Activated T-cell treated with anti-CD3 and anti-CD28 coated beads, Interleukin-2, amount 50 U/mL, for 72 hours (primary cell): ENCODE measurements around the gene MXRA5. TPM values are rescaled to one million over a fixed set of nuclear protein-coding genes. Genes with fewer than 3 reads are reported as not detected.
"Not testable (repeated sequence)": the region's sequence is repeated elsewhere in the genome, so short reads cannot be mapped to it uniquely, and the experiment has no call there.

ENCODE experiments used
- ATAC-seq, 2 donors: fragments of 150-1000 bp; cut with Tn5 transposase; replicated peaks in 1 of 2; 2 replicates each; pipeline ENCODE4 v1.10.0; 2021; ENCODE audit warnings: moderate library complexity in 2 of 2, mild to moderate bottlenecking in 1 of 2
- DNase-seq, 2 donors: peaks; one replicate each; pipeline ENCODE4 v3.0.0; 2021 to 2022; ENCODE audit warnings: mixed read lengths in 1 of 2
- H3K27ac Mint-ChIP-seq: one replicate; pipeline ENCODE4 v1.8.0; 2022; ENCODE audit warnings: mild to moderate bottlenecking, moderate library complexity, mixed read lengths
- H3K27me3 Mint-ChIP-seq: one replicate; pipeline ENCODE4 v1.8.0; 2022; ENCODE audit warnings: low read depth, mixed read lengths
- H3K36me3 Mint-ChIP-seq, 2 donors: one replicate each; pipeline ENCODE4 v1.8.0; 2022; ENCODE audit warnings: mixed read lengths in 2 of 2, mild to moderate bottlenecking in 1 of 2; ENCODE audit not compliant: insufficient read depth in 2 of 2
- H3K4me1 Mint-ChIP-seq: one replicate; pipeline ENCODE4 v1.8.0; 2022; ENCODE audit warnings: low read depth, mixed read lengths
- H3K4me3 Mint-ChIP-seq, 2 donors: one replicate each; pipeline ENCODE4 v1.8.0; 2022; ENCODE audit warnings: mild to moderate bottlenecking in 2 of 2, mixed read lengths in 2 of 2, moderate library complexity in 2 of 2
- H3K9me3 Mint-ChIP-seq, 2 donors: one replicate each; pipeline ENCODE4 v1.8.0; 2022; ENCODE audit warnings: mixed read lengths in 2 of 2
- total RNA-seq, 2 donors: library from RNA; stranded (reverse); gene quantifications; one replicate each; pipeline ENCODE4 v1.2.3, GENCODE V29; 2022

The MXRA5 gene
- total RNA-seq, 2 donors from 2014 or later, result not detected

DNA sequence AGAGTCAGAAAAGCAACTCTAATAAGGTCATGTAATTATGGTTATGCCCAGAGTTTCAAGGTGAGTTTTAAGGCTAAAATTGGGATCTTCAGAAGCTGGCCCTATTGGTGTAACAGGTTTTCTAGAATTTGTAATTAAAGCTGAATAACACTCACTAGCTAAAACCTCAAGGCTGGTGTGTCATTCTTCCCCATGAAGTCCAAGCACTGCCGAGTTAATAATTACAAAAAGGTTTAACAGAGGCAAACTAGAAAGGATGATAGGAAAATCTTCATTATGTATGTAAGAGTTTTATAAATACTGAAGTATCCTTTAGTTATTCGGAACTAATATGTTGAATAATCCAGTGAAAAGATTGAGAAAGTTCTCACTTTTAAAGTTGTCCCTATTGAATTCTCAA, 34.3 kb downstream of the MXRA5 start:
- ATAC-seq (no peak), DNase-seq (no peak)
- H3K4me1 Mint-ChIP-seq, result no peaks in the 10 kb centered on the region
- H3K36me3 Mint-ChIP-seq, result no peaks in the 10 kb centered on the region
- peaks cover 6 to 14% of the 10 kb centered on the region in 2 donors for H3K9me3 Mint-ChIP-seq
- H3K27me3 Mint-ChIP-seq, result no peaks in the 10 kb centered on the region
- H3K4me3 Mint-ChIP-seq, result no peak overlapping the region
- H3K27ac Mint-ChIP-seq, result no peak overlapping the region

DNA sequence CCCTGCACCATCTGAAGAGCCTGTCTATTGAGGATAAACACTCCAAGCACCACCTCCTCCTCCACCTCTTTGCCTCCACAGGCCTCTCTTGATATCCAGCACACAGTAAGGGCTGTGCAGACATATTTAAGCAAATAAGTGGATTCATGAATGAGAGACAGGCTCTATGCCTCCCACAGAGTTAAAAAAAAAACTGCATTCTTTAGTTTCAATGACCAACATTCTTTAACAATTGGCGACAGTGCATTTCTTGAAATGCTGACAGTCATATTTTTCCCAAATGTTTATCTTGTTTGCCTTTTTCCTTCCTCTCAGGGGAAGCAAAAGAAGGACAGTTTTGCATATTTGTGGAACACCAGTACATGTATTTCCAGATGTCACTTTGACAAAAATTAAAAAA, 38.6 kb downstream of the MXRA5 start:
- Mint-ChIP-seq H3K27ac (no peak overlapping the region), H3K9me3 (peaks cover 7 to 12% of the 10 kb centered on the region in 2 donors), H3K4me1 (no peaks in the 10 kb centered on the region), H3K36me3 (no peaks in the 10 kb centered on the region), H3K27me3 (no peaks in the 10 kb centered on the region), H3K4me3 (no peak overlapping the region)
- DNase-seq (no peak), ATAC-seq (no peak)

DNA sequence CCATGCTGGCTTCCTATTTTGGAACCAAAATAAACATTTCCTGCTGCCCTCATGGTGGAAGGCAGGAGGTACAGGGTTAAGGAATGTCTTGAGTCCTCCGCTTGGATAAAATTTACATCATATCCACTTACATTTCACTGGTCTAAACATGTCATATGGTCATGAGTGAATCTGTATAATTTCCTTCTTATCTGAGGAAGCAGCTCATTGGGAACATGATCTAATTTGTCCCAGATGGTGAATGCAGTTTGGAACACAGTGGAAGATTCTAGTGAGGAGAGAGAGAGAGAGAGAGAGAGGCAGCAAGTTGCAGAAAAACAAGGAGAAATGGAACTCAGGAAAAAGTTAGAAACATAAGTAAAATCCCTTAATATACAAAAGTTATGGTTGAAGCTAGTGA, 46.8 kb downstream of the MXRA5 start:
- peaks cover 0 to 2% of the 10 kb centered on the region in 2 donors for H3K9me3 Mint-ChIP-seq
- DNase-seq (no peak), ATAC-seq (no peak)
- H3K4me3 Mint-ChIP-seq, result no peak overlapping the region
- H3K27ac Mint-ChIP-seq, result no peak overlapping the region
- H3K27me3 Mint-ChIP-seq, result no peaks in the 10 kb centered on the region
- no peaks in the 10 kb centered on the region for H3K4me1 Mint-ChIP-seq
- H3K36me3 Mint-ChIP-seq, result peaks cover 0 to 1% of the 10 kb centered on the region in 2 donors

DNA sequence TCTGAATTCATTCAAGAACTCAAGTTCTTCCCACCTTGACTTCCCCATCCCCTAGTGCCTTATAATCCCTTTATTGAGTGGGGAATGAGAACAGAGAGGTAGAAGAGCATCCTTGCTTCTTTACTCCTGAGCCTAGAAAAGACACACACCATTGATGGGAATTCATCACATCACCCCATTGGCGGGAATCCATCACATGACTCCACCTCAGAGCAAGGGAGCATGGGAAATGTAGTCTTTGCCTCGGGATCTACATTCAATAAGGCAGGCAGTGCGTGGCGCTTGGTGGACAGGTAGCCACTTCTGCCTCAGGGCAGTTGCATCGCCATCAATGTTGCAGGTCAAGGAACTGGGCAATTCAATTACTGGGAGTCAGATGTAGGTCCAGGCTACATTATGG, 50.7 kb downstream of the MXRA5 start:
- no peaks in the 10 kb centered on the region for H3K4me1 Mint-ChIP-seq
- no peaks in the 10 kb centered on the region for H3K27me3 Mint-ChIP-seq
- H3K36me3 Mint-ChIP-seq, result no peaks in the 10 kb centered on the region
- H3K27ac Mint-ChIP-seq, result no peak overlapping the region
- DNase-seq (no peak), ATAC-seq (no peak)
- no peak overlapping the region for H3K4me3 Mint-ChIP-seq
- H3K9me3 Mint-ChIP-seq, result peaks cover 0 to 2% of the 10 kb centered on the region in 2 donors

DNA sequence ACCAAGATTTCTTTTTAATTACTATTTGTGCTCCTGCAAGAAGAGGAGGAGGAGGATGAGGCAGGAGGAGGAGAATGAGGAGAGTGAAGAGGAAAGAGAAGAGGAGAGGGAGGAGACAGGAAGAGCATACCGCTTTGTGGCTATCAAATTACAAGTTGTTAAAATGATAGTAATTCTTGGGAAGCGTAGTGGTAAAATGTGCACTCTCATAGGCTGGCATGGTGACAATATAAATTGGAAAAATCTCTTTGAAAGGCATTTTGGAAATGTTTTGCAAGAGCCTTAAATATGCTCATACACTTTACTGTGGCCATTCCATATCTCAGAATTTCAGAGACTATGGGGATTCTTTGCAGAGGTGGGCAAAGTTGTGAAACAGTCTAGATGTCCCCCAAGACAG, 53.2 kb downstream of the MXRA5 start:
- no peak for ATAC-seq
- H3K36me3 Mint-ChIP-seq, result no peaks in the 10 kb centered on the region
- DNase-seq, result no peak
- no peaks in the 10 kb centered on the region for H3K27me3 Mint-ChIP-seq
- H3K4me3 Mint-ChIP-seq, result no peak overlapping the region
- H3K27ac Mint-ChIP-seq, result no peak overlapping the region
- H3K4me1 Mint-ChIP-seq, result no peaks in the 10 kb centered on the region
- peaks cover 0 to 2% of the 10 kb centered on the region in 2 donors for H3K9me3 Mint-ChIP-seq

DNA sequence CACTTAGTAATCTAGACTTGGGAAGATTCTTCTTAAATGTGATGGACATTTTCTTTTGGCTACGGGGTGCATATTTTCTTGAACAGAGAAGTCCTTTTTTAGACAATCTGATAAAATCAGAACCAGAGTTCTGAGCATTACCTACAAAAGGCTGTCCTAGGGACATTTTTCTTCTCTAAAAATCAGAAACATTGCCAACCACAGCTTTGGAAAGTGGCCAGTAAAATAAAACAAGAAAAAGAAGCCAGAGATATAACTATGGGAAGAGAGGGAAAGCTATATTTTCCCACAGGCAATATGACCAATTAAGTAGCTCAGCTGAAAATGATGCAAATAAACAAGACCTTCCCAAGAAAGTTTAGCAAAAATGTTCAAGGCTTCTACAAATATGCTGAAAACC, 55.9 kb downstream of the MXRA5 start:
- ATAC-seq, result no peak
- Mint-ChIP-seq H3K4me1 (no peaks in the 10 kb centered on the region), H3K36me3 (no peaks in the 10 kb centered on the region), H3K4me3 (no peak overlapping the region), H3K27ac (no peak overlapping the region), H3K27me3 (no peaks in the 10 kb centered on the region), H3K9me3 (no peaks in the 10 kb centered on the region)
- DNase-seq, result no peak

DNA sequence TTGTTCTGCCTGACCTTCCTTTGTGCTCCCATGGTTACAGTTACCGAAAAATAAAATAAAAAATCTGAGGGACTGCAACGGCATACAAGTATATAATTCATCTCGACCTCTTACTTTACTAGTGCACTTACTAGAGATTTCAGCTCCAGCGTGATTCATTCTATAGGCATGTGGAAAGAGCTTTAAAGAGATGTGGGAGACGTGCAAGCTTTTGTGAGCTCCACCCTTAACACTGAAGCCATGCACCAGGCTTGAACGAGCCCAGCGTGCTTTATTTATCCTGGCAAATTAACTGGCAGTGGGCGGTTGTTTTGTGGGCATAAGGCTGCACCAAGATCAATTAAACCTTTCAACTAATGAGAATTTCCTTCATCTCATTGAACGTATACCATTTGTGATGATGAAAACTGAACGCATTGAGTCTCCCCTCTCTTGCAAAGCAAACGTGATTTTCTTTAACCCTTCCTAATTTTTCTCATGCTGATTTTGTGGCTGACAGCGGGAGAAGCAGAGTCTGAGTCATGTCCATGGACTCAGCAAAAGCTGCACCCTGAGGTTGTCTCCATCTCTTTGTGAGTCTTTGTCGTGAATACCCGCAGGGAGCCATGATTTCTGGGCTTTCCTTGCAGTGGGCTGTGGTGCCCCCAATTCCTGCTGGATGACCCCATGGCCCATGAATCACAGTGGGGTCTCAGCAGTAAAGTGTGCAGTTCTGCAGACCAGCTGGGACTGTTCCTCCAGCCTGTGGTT, 60.1 kb downstream of the MXRA5 start:
- no peaks in the 10 kb centered on the region for H3K9me3 Mint-ChIP-seq
- no peaks in the 10 kb centered on the region for H3K4me1 Mint-ChIP-seq
- ATAC-seq (no peak), DNase-seq (no peak)
- no peaks in the 10 kb centered on the region for H3K27me3 Mint-ChIP-seq
- H3K27ac Mint-ChIP-seq, result no peak overlapping the region
- H3K4me3 Mint-ChIP-seq, result no peak overlapping the region
- no peaks in the 10 kb centered on the region for H3K36me3 Mint-ChIP-seq

DNA sequence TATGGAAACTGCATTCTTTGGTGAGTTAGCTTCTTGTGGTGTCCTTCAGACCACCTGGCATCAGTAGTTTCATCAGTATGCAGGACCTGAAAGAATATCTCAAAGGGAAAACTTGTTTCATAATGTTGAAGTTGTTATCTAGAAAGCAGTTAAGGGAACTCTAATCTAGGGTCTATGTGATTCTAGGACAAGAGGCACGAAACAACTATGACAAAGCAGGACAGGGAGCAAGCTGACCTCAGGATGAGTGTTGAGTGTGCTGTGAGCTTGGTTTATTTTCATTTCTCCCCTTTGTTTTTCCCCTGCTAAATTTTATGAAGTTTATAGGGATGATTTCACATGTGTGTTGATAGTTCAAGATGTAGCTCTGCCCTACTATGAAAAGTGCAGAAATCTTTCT, 65.7 kb downstream of the MXRA5 start:
- H3K9me3 Mint-ChIP-seq, result peaks cover 2 to 5% of the 10 kb centered on the region in 2 donors
- no peaks in the 10 kb centered on the region for H3K27me3 Mint-ChIP-seq
- no peak for DNase-seq
- H3K36me3 Mint-ChIP-seq, result no peaks in the 10 kb centered on the region
- no peak overlapping the region for H3K27ac Mint-ChIP-seq
- ATAC-seq, result no peak
- H3K4me3 Mint-ChIP-seq, result no peak overlapping the region
- H3K4me1 Mint-ChIP-seq, result no peaks in the 10 kb centered on the region

DNA sequence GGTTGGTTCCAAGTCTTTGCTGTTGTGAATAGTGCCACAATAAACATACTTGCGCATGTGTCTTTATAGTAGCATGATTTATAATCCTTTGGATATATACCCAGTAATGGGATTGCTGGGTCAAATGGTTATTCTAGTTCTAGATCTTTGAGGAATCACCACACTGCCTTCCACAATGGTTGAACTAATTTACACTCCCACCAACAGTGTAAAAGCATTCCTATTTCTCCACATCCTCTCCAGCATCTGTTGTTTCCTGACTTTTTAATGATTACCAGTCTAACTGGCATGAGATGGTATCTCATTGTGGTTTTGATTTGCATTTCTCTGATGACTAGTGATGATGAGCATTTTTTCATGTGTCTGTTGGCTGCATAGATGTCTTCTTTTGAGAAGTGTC, 72.8 kb downstream of the MXRA5 start:
- H3K4me3 Mint-ChIP-seq, H3K9me3 Mint-ChIP-seq, DNase-seq, H3K27ac Mint-ChIP-seq, H3K27me3 Mint-ChIP-seq, H3K36me3 Mint-ChIP-seq, H3K4me1 Mint-ChIP-seq, ATAC-seq: not testable (repeated sequence)

DNA sequence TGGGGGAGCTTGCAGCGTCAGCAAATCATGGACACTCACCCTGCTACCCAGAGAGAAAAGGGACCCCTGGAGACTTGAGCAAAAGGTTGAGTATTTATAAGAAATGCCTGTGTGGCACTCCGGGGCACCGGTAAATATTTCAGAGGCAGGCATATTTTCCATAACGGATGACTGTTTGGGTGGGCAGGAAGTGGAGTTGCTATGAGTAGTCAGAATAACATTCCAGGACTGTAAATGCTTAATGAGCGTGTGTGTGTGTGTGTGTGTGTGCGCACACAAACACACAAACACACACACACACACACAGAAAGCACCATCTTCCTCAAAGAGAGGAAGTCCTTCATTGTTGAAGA, 74.6 kb downstream of the MXRA5 start:
- Mint-ChIP-seq H3K9me3 (peaks cover 0 to 2% of the 10 kb centered on the region in 2 donors), H3K4me1 (no peaks in the 10 kb centered on the region), H3K27me3 (no peaks in the 10 kb centered on the region), H3K27ac (no peak overlapping the region), H3K4me3 (no peak overlapping the region), H3K36me3 (no peaks in the 10 kb centered on the region)
- no peak for DNase-seq
- no peak for ATAC-seq

DNA sequence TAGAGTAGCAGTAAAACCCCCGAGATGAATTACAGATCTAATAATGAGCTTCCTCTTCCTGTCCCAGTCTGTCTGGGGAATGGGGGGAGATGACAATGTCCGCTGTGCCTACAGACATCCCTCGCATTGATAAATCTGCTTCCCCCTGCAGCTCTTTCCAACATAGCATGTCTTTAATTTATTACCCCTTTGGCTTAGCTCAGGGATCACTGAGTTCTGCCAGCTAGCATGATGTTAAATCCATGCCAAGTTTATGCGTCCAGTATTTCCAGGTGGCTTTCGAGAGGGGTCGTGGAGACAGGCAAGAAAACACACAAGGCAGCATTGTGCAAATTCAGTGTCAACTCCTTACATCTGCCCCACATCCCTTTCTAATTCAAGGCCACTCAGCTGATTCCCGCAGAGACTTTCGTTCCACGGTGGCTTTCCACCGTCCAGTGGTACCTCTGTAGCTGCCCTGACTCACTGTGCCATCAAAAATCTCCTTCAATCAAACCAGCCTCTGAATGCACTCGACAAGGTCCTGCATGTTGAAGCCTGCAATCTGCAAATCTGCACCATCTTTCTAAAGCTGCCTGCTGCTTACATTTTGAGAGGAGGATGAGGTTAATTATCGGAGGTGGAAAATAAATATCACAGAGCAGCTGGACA, 75.1 kb downstream of the MXRA5 start:
- no peak overlapping the region for H3K27ac Mint-ChIP-seq
- no peak overlapping the region for H3K4me3 Mint-ChIP-seq
- H3K36me3 Mint-ChIP-seq, result no peaks in the 10 kb centered on the region
- H3K9me3 Mint-ChIP-seq, result peaks cover 0 to 2% of the 10 kb centered on the region in 2 donors
- no peaks in the 10 kb centered on the region for H3K4me1 Mint-ChIP-seq
- ATAC-seq (no peak), DNase-seq (no peak)
- no peaks in the 10 kb centered on the region for H3K27me3 Mint-ChIP-seq

DNA sequence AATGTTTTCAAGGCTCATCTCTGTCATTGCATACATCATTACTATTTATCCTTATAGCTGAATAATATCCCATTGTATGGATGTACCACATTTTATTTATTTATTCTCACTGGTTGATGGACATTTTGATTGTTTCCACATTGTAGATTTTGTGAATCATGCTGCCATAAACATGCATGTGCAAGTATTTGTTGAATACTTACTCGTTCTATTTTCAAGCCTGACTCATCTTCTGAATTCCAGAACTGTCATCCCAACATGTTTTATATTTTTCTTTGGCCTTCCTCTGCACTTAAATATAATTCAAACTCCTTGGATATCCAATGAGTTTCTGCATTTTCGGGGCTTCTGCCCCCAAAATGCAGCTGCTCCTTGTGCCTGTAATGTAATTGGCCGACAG, 77.6 kb downstream of the MXRA5 start:
- ATAC-seq (no peak), DNase-seq (no peak)
- H3K27ac Mint-ChIP-seq, result no peak overlapping the region

DNA sequence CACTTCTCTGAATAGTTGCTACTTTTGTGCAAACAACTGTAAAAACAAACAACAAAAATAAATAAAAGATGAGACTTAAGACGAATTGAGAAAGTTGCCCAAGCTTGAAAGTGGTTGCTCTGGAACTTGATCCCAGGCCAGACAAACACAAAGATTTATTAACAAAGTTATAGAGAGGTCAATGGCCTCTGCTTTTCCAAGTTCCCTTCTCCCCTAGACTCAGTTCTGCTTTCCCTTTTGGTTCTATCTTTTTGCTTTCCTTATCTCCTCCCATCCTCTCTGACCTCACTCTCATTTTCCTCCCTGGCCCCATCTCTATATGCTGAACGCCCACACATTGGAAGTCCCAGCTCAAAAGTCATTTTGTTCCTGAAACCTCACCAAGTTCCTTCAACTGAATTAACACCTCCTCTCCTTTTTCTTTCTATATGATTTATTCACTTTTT, 82.7 kb downstream of the MXRA5 start:
- H3K4me1 Mint-ChIP-seq, result peaks cover 6% of the 10 kb centered on the region
- H3K27ac Mint-ChIP-seq, result no peak overlapping the region
- no peaks in the 10 kb centered on the region for H3K27me3 Mint-ChIP-seq
- peaks cover 1 to 2% of the 10 kb centered on the region in 2 donors for H3K36me3 Mint-ChIP-seq
- H3K9me3 Mint-ChIP-seq, result peaks cover 4 to 9% of the 10 kb centered on the region in 2 donors
- H3K4me3 Mint-ChIP-seq, result no peak overlapping the region
- ATAC-seq (no peak), DNase-seq (no peak)

More for the DNA sequence above, 77.6 kb downstream of the MXRA5 start:
- Mint-ChIP-seq H3K27me3 (no peaks in the 10 kb centered on the region), H3K36me3 (peaks cover 0 to under 1% of the 10 kb centered on the region in 2 donors), H3K4me3 (no peak overlapping the region), H3K9me3 (peaks cover under 1 to 3% of the 10 kb centered on the region in 2 donors), H3K4me1 (peaks cover 2% of the 10 kb centered on the region)

DNA sequence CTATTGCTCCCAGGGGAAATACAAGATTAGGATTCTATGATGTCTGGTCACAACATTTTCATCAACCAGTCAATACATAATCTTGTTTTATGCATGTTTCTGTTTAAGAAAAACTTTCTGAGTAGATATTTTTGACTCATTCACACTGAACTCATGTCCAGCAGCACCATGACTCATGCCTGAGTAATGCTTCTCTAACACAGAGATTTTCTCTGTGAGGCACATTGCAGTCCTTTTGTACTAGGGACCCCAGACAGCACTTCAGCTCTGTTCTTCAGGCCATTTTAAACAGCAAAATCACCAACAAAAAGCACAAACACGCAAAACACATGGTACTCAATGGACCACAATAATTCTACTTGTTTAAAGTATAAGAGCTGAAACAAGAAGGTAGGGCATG, 83.6 kb downstream of the MXRA5 start:
- Mint-ChIP-seq H3K9me3 (peaks cover 4 to 9% of the 10 kb centered on the region in 2 donors), H3K4me3 (no peak overlapping the region), H3K4me1 (peaks cover 6% of the 10 kb centered on the region), H3K36me3 (peaks cover 1 to 2% of the 10 kb centered on the region in 2 donors), H3K27me3 (no peaks in the 10 kb centered on the region), H3K27ac (no peak overlapping the region)
- no peak for DNase-seq
- ATAC-seq, result no peak
